MM.1S (cell line): ENCODE data around the gene FES.

Source experiments
- EZH2 ChIP-seq: fragments of 300-600 bp; sonication (generic); optimal IDR thresholded peaks from 2 replicates; pipeline ENCODE3; 2017; ENCODE audit warnings: low read depth, mild to moderate bottlenecking, antibody characterized with exemption, low read length, mixed read lengths
- EZH2phosphoT487 ChIP-seq: fragments of 300-600 bp; sonication (generic); IDR thresholded peaks from 2 replicates; pipeline ENCODE4 v1.6.1; 2018; ENCODE audit warnings: antibody characterized with exemption, low read length
- TF ChIP-seq, protein P1 (sequence below): fragments of 300-600 bp; sonication (generic); IDR thresholded peaks from 2 replicates; pipeline ENCODE4 v1.5.1; 2016; ENCODE audit warnings: antibody characterized with exemption, low read length, mixed read lengths

DNA sequence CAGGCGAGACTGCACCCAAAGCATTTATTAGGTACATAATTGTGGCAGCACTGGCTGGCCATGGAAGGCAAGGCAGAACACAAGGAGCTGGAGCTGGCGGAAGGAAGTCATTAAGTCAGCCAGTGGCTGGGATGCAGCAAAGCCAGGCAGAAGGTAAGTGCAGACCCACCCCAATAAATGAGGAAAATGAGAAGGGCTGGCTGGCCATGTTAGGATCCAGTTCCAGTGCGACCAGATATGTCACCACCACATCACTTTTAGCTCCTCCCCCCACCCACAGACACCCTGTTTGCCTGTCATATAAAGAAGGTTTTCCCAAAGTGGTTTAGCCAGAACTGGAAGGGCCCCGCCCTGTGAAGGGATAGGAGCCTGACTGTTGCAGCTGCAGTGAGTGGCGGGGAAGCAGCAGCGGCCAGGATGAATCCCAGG is 16.0 kb upstream of the FES start, which contains the start of gene FURIN:
- TF ChIP-seq EZH2: no peak
- TF ChIP-seq EZH2phosphoT487: no peak
- TF ChIP-seq, protein P1, sequence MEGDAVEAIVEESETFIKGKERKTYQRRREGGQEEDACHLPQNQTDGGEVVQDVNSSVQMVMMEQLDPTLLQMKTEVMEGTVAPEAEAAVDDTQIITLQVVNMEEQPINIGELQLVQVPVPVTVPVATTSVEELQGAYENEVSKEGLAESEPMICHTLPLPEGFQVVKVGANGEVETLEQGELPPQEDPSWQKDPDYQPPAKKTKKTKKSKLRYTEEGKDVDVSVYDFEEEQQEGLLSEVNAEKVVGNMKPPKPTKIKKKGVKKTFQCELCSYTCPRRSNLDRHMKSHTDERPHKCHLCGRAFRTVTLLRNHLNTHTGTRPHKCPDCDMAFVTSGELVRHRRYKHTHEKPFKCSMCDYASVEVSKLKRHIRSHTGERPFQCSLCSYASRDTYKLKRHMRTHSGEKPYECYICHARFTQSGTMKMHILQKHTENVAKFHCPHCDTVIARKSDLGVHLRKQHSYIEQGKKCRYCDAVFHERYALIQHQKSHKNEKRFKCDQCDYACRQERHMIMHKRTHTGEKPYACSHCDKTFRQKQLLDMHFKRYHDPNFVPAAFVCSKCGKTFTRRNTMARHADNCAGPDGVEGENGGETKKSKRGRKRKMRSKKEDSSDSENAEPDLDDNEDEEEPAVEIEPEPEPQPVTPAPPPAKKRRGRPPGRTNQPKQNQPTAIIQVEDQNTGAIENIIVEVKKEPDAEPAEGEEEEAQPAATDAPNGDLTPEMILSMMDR: no peak
